Naive B cell (primary cell): Measurements from ENCODE around the gene NAA30. TPM values are rescaled to one million over a fixed set of nuclear protein-coding genes. Genes with fewer than 3 reads are reported as not detected.
"Not testable (repeated sequence)": the region's sequence is repeated elsewhere in the genome, so short reads cannot be mapped to it uniquely, and the experiment has no call there.

ENCODE experiments used
- ATAC-seq, 2 donors: fragments of 150-1000 bp; cut with Tn5 transposase; 2 replicates each; pipeline ENCODE4 v1.10.0; 2021; ENCODE audit warnings: low read depth in 2 of 2, mild to moderate bottlenecking in 2 of 2, moderate library complexity in 2 of 2
- DNase-seq: peaks from one replicate; pipeline ENCODE4 v3.0.0; 2022
- H3K27ac Mint-ChIP-seq, 6 donors: one replicate each; pipeline ENCODE4 v1.8.0; 2020 to 2022; ENCODE audit warnings: mild to moderate bottlenecking in 6 of 6, mixed read lengths in 6 of 6, moderate library complexity in 5 of 6, inconsistent platforms in 2 of 6
- H3K27me3 Mint-ChIP-seq, 3 donors: one replicate each; pipeline ENCODE4 v1.8.0; 2021 to 2022; ENCODE audit warnings: mixed read lengths in 3 of 3, mild to moderate bottlenecking in 1 of 3
- H3K36me3 Mint-ChIP-seq, 2 donors: one replicate each; pipeline ENCODE4 v1.8.0; 2020 to 2022; ENCODE audit warnings: mixed read lengths in 2 of 2, inconsistent platforms in 1 of 2, mild to moderate bottlenecking in 1 of 2
- H3K4me1 Mint-ChIP-seq, 3 donors: one replicate each; pipeline ENCODE4 v1.8.0; 2020 to 2022; ENCODE audit warnings: mixed read lengths in 3 of 3, inconsistent platforms in 1 of 3, mild to moderate bottlenecking in 1 of 3, moderate library complexity in 1 of 3
- H3K4me3 Mint-ChIP-seq, 8 donors: one replicate each; pipeline ENCODE4 v1.8.0; 2020 to 2022; ENCODE audit warnings: mild to moderate bottlenecking in 8 of 8, mixed read lengths in 8 of 8, moderate library complexity in 8 of 8, inconsistent platforms in 2 of 8
- H3K9me3 Mint-ChIP-seq, 7 donors: one replicate each; pipeline ENCODE4 v1.8.0; 2020 to 2022; ENCODE audit warnings: mixed read lengths in 7 of 7, mild to moderate bottlenecking in 5 of 7, inconsistent platforms in 2 of 7, moderate library complexity in 1 of 7
- polyA plus RNA-seq, 6 donors: library from polyadenylated mRNA; unstranded; fragments of 300-500 nt; fragmentation: Illumina TruSeq; gene quantifications; one replicate each; pipeline ENCODE4 v1.2.3, GENCODE V29; 2021; ENCODE audit warnings: low read depth in 6 of 6

The NAA30 gene
- 10 to 100 TPM in 2 of 6 donors, 1 to 10 TPM in 4; 6.4 to 11.0 (median 8.7) TPM for polyA plus RNA-seq

DNA sequence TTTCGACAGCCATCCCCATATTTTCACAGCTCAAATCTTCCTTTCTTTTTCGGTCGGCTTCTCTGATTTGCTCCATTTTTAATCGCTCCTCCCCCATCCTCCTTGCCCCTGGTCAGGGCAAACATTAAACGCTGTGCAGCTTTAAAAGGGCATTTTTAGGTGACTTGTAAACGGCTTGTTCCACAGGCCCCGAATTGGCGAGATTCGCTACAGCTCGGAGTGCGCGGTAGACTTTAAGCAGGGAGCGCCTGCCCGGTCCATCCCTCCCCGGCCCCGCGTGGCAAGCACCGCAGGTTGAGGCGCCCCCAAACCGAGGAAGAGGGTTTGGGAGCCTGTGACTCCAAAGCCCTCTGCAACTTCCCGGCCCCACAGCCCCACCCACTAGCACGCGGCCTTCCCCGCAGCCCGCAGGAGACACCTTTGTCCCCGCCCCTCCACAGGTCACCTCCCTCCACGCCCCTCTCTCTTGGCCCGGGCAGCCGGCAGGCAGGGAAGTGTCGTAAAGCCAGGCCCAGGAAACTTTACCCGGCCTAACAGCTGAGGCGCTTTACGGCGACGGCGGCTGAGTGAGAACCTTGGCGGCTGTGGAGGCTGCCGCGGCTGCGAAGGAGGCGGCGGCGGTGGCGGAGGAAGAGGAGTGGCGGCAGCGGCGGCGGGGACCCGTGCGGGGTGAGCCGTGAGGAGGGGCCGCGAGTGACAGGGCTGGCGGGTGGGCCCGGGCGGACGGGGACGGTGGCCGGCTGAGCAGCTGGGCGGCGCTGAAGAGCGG is at the start of gene NAA30:
NAA30 (plus strand) TSS at position 550 of the 769 bp plus-strand sequence. CDS start 372 bp downstream, outside the sequence.
- peak; percentile 97 for DNase-seq
- no peaks in the 10 kb centered on the region for H3K9me3 Mint-ChIP-seq
- peak within 1 kb of the TSS; percentile 93 to 98 (median 96) for H3K27ac Mint-ChIP-seq
- peak within 1 kb of the TSS; percentile 92 to 97 (median 94) for H3K4me3 Mint-ChIP-seq
- H3K36me3 Mint-ChIP-seq, result no peaks in the 10 kb centered on the region
- H3K27me3 Mint-ChIP-seq, result peaks cover 0 to under 1% (median 0%) of the 10 kb centered on the region in 3 donors
- ATAC-seq, result peak; percentile 87 to 89
- peaks cover 18 to 40% (median 33%) of the 10 kb centered on the region in 3 donors for H3K4me1 Mint-ChIP-seq

DNA sequence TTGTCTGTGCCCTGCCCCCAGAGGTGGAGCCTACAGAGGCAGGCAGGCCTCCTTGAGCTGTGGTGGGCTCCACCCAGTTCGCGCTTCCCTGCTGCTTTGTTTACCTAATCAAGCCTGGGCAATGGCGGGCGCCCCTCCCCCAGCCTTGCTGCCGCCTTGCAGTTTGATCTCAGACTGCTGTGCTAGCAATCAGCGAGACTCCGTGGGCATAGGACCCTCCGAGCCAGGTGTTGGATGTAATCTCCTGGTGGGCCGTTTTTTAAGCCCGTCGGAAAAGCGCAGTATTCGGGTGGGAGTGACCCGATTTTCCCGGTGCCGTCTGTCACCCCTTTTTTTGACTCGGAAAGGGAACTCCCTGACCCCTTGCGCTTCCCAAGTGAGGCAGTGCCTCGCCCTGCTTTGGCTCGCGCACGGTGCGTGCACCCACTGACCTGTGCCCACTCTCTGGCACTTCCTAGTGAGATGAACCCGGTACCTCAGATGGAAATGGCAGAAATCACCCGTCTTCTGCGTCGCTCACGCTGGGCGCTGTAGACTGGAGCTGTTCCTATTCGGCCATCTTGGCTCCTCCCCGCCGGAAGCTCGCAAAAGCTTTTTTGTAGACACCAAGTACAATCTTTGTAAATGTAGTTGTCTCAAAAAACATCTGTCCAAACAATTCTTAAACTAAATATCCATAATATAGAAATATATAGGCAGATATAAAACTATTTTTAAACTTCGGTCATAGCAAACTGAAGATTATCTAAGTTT is 46.7 kb upstream of the NAA30 start:
- not testable (repeated sequence) for DNase-seq, H3K27ac Mint-ChIP-seq, H3K36me3 Mint-ChIP-seq, ATAC-seq, H3K4me1 Mint-ChIP-seq
- H3K4me3 Mint-ChIP-seq, result peak overlapping the region in 2 of 8 donors; percentile 24 to 62
- peaks cover 0 to 14% (median 4%) of the 10 kb centered on the region in 7 donors for H3K9me3 Mint-ChIP-seq
- H3K27me3 Mint-ChIP-seq, result peaks cover 15 to 18% (median 15%) of the 10 kb centered on the region in 3 donors

DNA sequence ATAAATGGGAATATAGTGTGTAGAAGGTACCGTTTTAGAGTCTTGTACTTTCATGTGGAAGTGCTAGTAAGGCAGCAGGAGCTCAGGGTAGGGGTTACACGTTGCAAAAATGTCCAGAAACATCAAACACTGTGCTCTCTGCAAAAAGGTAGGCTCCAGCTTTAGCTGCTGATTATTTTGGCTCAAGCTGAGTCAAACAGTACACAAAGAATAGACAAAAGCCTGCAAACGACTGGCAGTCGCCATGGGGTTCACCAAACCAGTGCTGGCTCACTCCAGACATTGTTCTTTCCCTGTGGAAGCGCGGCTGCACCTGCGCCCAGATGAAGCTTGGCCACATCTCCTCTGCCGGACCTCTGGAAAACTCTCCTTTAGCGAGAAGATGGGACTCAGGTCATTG is 45.3 kb upstream of the NAA30 start:
- H3K4me1 Mint-ChIP-seq, result no peaks in the 10 kb centered on the region
- peaks cover 15 to 26% (median 24%) of the 10 kb centered on the region in 3 donors for H3K27me3 Mint-ChIP-seq
- H3K36me3 Mint-ChIP-seq, result no peaks in the 10 kb centered on the region
- H3K4me3 Mint-ChIP-seq, result no peak overlapping the region
- H3K9me3 Mint-ChIP-seq, result peaks cover 0 to 15% (median 6%) of the 10 kb centered on the region in 7 donors
- DNase-seq (no peak), ATAC-seq (no peak)
- no peak overlapping the region for H3K27ac Mint-ChIP-seq

DNA sequence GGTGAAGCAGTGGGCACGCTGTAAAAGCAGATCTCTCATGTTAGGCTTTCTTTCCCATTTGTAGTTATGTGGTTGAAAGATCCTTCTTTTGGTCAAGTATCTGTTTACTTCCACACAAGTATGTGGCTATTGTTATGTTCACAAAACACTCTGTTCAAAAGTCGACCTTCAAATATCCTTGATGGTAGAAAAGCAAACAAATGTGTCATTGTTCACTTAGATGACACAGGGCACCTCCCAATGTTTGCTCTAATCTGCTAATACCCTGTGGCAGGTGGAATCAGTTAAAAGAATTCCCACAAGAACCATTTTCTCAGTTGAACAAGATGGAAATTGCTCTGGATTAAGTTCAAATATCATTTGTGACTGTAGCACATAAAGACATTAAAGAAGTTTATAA is 43.6 kb upstream of the NAA30 start:
- Mint-ChIP-seq H3K4me1 (no peaks in the 10 kb centered on the region), H3K4me3 (no peak overlapping the region), H3K27ac (no peak overlapping the region), H3K9me3 (peaks cover 0 to 13% (median 6%) of the 10 kb centered on the region in 7 donors), H3K36me3 (no peaks in the 10 kb centered on the region), H3K27me3 (peaks cover 15 to 26% (median 24%) of the 10 kb centered on the region in 3 donors)
- ATAC-seq (no peak), DNase-seq (no peak)

DNA sequence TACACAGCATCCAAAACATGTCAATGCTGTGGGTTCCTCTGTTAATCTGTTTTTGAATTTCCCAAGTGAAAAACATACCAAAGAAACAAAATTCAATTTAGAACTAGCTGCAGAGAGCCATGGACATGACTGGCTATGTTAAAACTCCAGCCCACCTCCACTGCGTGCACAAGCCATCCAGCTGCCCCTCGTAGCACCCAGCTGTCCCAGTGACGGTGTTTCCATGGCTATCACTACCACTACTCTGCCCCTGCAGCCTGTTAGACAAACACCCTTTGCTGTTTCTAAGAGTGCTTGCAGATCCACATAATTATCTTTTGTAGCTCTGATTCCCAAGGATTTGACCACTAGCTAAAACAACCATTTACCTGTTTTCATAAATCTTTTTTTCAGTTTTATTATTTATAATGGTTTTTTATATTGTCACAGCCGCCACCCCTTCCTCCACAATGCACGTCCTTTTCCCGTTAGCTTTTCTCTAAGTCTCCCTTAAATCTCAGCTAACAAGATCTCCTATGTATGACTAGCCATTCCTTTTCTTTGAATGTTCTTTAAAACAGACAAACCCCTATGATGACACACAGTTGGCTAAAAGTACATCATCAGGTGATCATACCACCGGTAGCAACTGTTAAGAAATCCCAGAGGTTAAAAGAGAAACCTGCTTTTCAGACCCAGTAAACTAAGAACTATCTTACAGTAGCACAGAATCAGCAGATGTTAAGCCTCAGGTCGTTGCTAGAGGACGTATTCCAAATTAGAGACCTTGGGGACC is 37.8 kb upstream of the NAA30 start:
- Mint-ChIP-seq H3K27ac (peak overlapping the region in 1 of 6 donors; percentile 59), H3K36me3 (no peaks in the 10 kb centered on the region), H3K4me3 (no peak overlapping the region), H3K4me1 (no peaks in the 10 kb centered on the region), H3K27me3 (peaks cover 19 to 27% (median 22%) of the 10 kb centered on the region in 3 donors), H3K9me3 (peaks cover 0 to 5% (median 3%) of the 10 kb centered on the region in 7 donors)
- ATAC-seq, result no peak
- no peak for DNase-seq

DNA sequence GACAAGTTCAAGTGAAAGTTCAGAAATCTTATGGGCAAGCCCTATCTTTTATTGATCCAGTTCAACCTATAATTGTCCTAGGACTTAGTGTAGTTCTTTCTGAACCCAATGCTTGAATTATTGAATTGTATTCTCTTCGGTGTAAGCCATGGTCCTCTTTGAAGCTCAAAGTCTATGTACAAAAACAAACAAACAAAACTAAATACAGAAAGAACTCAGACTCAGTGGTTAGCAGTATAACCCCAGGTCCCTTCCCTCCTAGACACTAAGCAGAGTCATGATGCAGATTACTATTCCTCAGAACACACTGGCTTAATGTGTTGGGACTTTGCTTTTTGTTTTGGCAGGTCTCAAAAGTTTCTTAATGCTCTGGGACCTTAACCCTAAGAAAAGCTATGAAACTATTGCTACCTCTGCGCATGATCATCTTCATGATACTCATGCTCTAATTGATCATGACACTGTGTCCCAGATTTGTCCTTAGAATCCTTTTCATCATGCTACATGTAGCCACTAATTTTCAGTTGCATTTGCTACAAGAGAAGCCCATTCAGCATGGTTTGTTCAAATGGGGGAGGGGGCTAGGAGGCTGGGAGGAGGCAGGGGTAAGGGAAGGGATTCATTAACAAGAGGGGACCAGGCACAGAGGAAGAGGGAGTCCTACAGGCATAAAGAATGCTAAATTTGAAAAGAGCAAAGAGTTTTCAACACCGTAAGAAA is 35.1 kb upstream of the NAA30 start:
- no peaks in the 10 kb centered on the region for H3K36me3 Mint-ChIP-seq
- no peaks in the 10 kb centered on the region for H3K4me1 Mint-ChIP-seq
- no peak overlapping the region for H3K4me3 Mint-ChIP-seq

DNA sequence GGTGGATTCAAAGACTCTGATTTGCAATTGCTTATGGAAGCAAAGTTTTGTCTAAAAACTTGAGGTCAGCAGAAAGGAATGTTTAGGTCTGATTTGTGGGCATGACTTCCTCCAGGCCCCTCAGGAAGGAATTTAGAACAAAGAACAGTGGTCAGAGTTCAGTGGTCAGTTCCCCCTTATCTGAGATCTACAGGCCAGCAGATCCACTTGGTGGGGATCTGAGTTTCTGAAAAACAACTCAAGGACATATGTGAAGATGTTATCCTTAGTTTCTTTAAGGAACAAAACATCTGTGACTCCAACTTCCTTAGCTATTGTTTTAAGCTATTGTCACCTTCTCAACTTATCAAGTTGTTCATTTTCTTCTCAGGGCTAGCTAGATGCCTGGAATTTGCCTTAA is 28.0 kb upstream of the NAA30 start:
- DNase-seq, result no peak
- Mint-ChIP-seq H3K9me3 (peaks cover 0 to 2% (median 0%) of the 10 kb centered on the region in 7 donors), H3K27me3 (peaks cover 28 to 51% (median 35%) of the 10 kb centered on the region in 3 donors), H3K4me1 (no peaks in the 10 kb centered on the region), H3K36me3 (no peaks in the 10 kb centered on the region), H3K27ac (no peak overlapping the region), H3K4me3 (no peak overlapping the region)
- no peak for ATAC-seq

More for the DNA sequence above, 35.1 kb upstream of the NAA30 start:
- Mint-ChIP-seq H3K27me3 (peaks cover 21 to 23% (median 21%) of the 10 kb centered on the region in 3 donors), H3K27ac (no peak overlapping the region), H3K9me3 (peaks cover 0 to 3% (median 0%) of the 10 kb centered on the region in 7 donors)
- no peak for ATAC-seq
- DNase-seq, result no peak

DNA sequence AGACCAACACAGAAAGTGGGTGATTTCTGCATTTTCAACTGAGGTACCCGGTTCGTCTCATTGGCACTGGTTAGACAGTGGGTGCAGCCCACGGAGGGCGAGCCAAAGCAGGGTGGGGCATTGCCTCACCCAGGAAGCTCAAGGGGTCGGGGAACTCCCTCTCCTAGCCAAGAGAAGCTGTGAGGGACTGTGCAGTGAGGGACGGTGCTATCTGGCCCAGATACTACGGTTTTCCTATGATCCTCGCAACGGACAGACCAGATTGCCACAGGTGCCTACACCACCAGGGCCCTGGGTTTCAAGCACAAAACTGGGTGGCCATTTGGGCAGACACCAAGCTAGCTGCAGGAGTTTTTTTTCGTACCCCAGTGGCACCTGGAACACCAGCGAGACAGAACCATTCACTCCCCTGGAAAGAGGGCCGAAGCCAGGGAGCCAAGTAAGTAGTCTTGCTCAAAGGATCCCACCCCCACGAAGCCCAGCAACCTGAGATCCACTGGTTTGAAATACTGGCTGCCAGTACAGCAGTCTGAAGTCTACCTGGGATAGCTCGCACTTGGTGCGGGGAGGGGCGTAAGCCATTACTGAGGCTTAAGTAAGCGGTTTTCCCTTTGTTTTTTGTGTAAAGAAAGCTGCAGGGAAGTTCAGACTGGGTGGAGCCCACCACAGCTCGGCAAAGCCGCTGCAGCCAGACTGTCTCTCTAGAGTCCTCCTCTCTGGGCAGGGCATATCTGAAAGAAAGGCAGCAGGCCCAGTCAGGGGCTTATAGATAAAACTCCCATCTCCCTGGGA is 25.5 kb upstream of the NAA30 start:
- ATAC-seq, result no peak
- Mint-ChIP-seq H3K36me3 (peaks cover 0 to 9% of the 10 kb centered on the region in 2 donors), H3K4me1 (no peaks in the 10 kb centered on the region)

DNA sequence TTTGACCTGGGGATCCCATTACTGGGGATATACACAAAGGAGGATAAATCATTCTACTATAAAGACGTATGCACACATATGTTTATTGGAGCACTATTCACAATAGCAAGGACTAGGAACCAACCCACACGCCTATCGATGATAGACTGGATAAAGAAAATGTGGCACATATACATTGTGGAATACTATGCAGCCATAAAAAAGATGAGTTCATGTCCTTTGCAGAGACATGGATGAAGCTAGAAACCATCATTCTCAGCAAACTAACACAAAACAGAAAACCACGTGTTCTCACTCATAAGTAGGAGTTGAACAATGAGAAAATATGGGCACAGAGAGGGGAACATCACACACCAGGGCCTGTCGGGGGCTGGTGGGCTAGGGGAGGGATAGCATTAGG is 20.2 kb upstream of the NAA30 start:
- ATAC-seq, H3K4me1 Mint-ChIP-seq, DNase-seq, H3K36me3 Mint-ChIP-seq, H3K27ac Mint-ChIP-seq: not testable (repeated sequence)
- H3K27me3 Mint-ChIP-seq, result peaks cover 24 to 37% (median 28%) of the 10 kb centered on the region in 3 donors
- H3K4me3 Mint-ChIP-seq, result peak overlapping the region in 1 of 8 donors; percentile 35
- peaks cover 0 to 18% (median 5%) of the 10 kb centered on the region in 7 donors for H3K9me3 Mint-ChIP-seq

More for the DNA sequence above, 25.5 kb upstream of the NAA30 start:
- no peak for DNase-seq
- Mint-ChIP-seq H3K27ac (peak overlapping the region in 2 of 6 donors; percentile 44 to 74), H3K9me3 (peaks cover 0 to 11% (median 4%) of the 10 kb centered on the region in 7 donors), H3K27me3 (peaks cover 24 to 61% (median 33%) of the 10 kb centered on the region in 3 donors), H3K4me3 (no peak overlapping the region)

DNA sequence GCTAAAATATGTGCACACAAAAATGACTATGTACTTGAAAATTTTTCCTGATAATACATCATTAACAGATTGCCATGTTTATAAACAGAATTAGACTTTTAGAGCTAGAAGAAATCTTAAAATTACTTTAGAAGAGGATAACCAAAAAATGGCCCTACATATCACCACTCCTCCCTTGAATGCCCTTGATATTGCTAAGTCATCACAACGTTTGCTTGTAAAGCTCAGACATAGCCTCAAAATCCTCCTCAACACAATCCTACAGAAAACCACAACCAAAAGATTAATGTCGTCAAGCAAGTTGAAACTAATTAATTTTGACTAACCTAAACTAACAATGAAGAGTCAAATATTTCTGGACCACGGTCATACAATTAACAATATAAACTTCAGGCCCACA is 19.4 kb upstream of the NAA30 start:
- peaks cover 0 to 18% (median 5%) of the 10 kb centered on the region in 7 donors for H3K9me3 Mint-ChIP-seq
- H3K4me3 Mint-ChIP-seq, result no peak overlapping the region
- ATAC-seq (no peak), DNase-seq (no peak)
- peaks cover 0 to 9% of the 10 kb centered on the region in 2 donors for H3K36me3 Mint-ChIP-seq
- H3K4me1 Mint-ChIP-seq, result no peaks in the 10 kb centered on the region
- peaks cover 16 to 30% (median 27%) of the 10 kb centered on the region in 3 donors for H3K27me3 Mint-ChIP-seq
- H3K27ac Mint-ChIP-seq, result no peak overlapping the region

DNA sequence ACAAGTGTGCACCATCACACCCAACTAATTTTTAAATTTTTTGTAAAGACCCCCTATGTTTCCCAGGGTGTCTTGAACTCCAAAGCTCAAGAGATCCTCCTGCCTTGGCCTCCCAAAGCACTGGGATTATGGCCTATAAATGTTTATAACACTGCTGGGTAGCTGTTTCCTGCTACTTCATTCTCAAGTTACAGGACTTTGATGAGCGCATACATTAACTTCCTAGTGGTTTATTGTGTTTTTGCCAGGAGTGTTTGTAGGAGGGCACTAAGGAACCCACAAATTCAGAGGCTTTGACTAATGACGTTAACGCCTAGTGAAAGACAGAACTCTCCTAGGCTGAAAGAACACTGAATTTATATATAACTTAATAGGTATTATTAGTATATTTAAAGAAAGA is 15.2 kb upstream of the NAA30 start:
- ATAC-seq (no peak), DNase-seq (no peak)
- Mint-ChIP-seq H3K4me1 (no peaks in the 10 kb centered on the region), H3K9me3 (peaks cover 0 to 3% (median 0%) of the 10 kb centered on the region in 7 donors), H3K36me3 (no peaks in the 10 kb centered on the region), H3K4me3 (no peak overlapping the region), H3K27me3 (peaks cover 3 to 9% (median 5%) of the 10 kb centered on the region in 3 donors), H3K27ac (no peak overlapping the region)

DNA sequence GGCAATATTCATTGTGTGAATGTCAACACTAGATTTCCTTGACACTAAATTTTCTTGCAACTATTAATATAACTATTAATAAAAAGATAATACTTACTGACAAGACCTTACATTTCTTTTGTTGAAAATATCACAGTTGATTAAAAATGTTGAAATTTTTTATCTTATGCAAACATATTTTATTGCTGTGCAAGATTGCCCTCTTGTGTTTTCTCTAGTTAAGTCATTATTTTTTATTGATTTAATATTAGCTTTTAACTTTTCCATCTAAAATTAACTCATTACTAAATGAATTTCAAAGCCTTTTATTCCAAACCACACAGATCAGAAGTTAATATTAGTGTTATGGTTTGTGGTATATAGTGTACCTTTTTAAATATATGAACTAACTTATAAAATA is 11.7 kb upstream of the NAA30 start:
- Mint-ChIP-seq H3K36me3 (no peaks in the 10 kb centered on the region), H3K9me3 (no peaks in the 10 kb centered on the region), H3K27ac (no peak overlapping the region), H3K27me3 (peaks cover 5 to 17% (median 9%) of the 10 kb centered on the region in 3 donors), H3K4me3 (no peak overlapping the region), H3K4me1 (peaks cover 0 to 5% (median 4%) of the 10 kb centered on the region in 3 donors)
- DNase-seq (no peak), ATAC-seq (no peak)
